Psoas muscle (tissue), 8 donors: Measurements from ENCODE around the gene LZTS2. TPM values are rescaled to one million over a fixed set of nuclear protein-coding genes. Genes with fewer than 3 reads are reported as not detected.

ENCODE experiments used
- ATAC-seq, 4 donors: fragments of 200-7000 bp; cut with Tn5 transposase; one replicate each; pipeline ENCODE4 v1.9.1; 2020; ENCODE audit warnings: moderate library complexity in 3 of 4, mild to moderate bottlenecking in 2 of 4
- DNase-seq, 2 donors: peaks; one replicate each; pipeline ENCODE4 v3.0.0-alpha.2; 2020
- H3K27ac ChIP-seq: fragments of 200-600 bp; one replicate; pipeline ENCODE4 v1.8.0; 2022
- H3K27me3 ChIP-seq, 3 donors: fragments of 200-600 bp in 1 of 3; one replicate each; pipeline versions ENCODE4 v1.6.1 to v1.8.0; 2013 to 2022; ENCODE audit warnings: low read length in 2 of 3, mild to moderate bottlenecking in 2 of 3, moderate library complexity in 1 of 3; ENCODE audit not compliant: insufficient read depth in 3 of 3
- H3K36me3 ChIP-seq, 2 donors: fragments of 200-600 bp in 1 of 2; one replicate each; pipeline versions ENCODE4 v1.6.1 to v1.8.0; 2013 to 2022; ENCODE audit warnings: low read depth in 1 of 2, mild to moderate bottlenecking in 1 of 2, moderate library complexity in 1 of 2; ENCODE audit not compliant: insufficient read depth in 1 of 2
- H3K4me1 ChIP-seq: fragments of 200-600 bp; one replicate; pipeline ENCODE4 v1.8.0; 2022
- H3K4me3 ChIP-seq: fragments of 200-600 bp; one replicate; pipeline ENCODE4 v1.8.0; 2022; ENCODE audit warnings: mild to moderate bottlenecking
- H3K9me3 ChIP-seq: fragments of 200-600 bp; one replicate; pipeline ENCODE4 v1.8.0; 2022
- CTCF ChIP-seq: fragments of 200-600 bp; IDR thresholded peaks from one replicate; pipeline ENCODE4 v1.8.0; 2022; ENCODE audit warnings: antibody characterized with exemption
- WGBS, 3 donors: extraction: QIAGEN DNeasy Blood & Tissue Kit; methylation state at CpG; one replicate each; pipeline versions ENCODE4 v1.1.6 to v1.1.7; 2013; 5-methylcytosine and 5-hydroxymethylcytosine counted together
- intact Hi-C, 2 donors: fragments of 100-400 bp; cut with DNase I; formaldehyde crosslinking; loops; one replicate each; pipeline versions ENCODE4 v1.11.0 to v1.14.2; 2022
- polyA plus RNA-seq, 3 donors: library from polyadenylated mRNA; stranded (reverse); fragments of 200-250 nt; gene quantifications; one replicate each; pipeline ENCODE4 v1.2.3, GENCODE V29; 2013
- total RNA-seq, 4 donors: library from RNA; stranded (reverse); fragmentation: NEBNext Ultra II Directional in 2 of 4; extraction: Animal tissue kit (Norgen Biotek cat#: 25700) in 2 of 4; gene quantifications; one replicate each; pipeline versions ENCODE4 v1.2.1 to v1.2.4, GENCODE V29; 2021 to 2023
- donor health status: healthy with polysubstance abuse.
- donor health status: DM: no; HTN: no; CAD: no; lungs with moderate emphysema.
- donor health status: Bipolar disorder and iron deficiency.
- donor health status: healthy.
- donor health status: DM: yes; HTN: yes; CAD: no.
- donor health status: DM: no; HTN: no; CAD: no.
- donor health status: DM: no; HTN: no; CAD: no.
- donor health status: DM: yes; HTN: yes; CAD: no.

The LZTS2 gene
- total and polyA plus RNA-seq, 7 donors: 19.0 to 66.0 (median 24.6) TPM

DNA sequence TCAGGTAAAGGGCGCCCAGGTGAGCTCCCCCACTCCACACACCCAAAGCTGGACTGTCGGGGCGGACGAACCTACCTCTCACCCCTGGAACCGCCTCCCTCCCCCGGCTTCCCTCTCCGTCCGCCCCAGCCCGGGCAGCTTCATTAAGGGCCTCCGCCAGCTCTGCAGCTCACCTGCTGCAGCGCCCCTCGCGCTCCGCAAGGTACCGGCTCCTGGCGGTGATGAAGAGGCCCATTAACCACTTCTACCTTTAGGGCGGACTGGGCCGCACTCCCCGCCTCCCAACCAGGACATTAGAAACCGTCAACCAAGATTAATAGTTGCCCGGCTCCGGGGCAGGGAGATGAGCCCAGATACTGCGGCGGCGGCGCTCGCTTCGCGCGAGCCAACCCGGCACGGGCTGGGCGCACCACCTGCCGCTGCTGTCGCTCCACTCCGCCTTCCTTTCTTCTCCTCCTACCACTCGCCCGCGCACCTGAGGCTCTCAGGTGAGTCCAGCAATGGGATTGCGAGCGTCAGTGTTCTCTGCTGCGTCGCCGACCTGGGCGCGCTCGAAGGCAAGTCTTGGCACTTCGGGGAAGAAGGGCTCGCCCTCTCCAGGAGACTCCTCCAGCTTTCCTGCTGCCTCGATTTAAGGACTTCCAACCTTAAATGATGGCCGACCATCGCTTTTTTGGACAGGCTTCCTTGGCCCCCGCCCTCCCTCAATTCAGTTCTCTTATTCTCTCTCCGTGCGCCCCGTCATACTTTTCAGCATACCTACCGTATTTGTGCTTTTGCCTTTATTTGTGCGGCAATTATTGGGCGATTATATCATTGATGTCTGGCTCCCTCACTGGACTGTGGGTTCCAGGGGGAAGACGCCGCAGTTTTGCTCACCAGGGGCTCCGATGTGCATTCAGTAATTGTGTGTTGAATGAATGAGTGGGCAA, 48.6 kb downstream of the LZTS2 start:
- intact Hi-C loops: no loop called here
- no peak overlapping the region for H3K27ac ChIP-seq
- ATAC-seq: no peak
- WGBS, 3 donors: 18 to 31% (median 29%) methylated on average over 59 to 62 of the region's 62 CpGs
- no peaks in the 10 kb centered on the region for H3K9me3 ChIP-seq
- no peak overlapping the region for H3K4me3 ChIP-seq
- H3K36me3 ChIP-seq: no peaks in the 10 kb centered on the region
- no peak for DNase-seq
- peaks cover 0 to 49% (median 9%) of the 10 kb centered on the region in 3 donors for H3K27me3 ChIP-seq
- H3K4me1 ChIP-seq: peaks cover 9% of the 10 kb centered on the region
- no peak for TF ChIP-seq CTCF

- peak; percentile 72 for TF ChIP-seq CTCF
- ATAC-seq (peak; percentile 68 to 80 (median 70)), DNase-seq (peak; percentile 72 to 79)
- 14 to 17% (median 16%) methylated on average over 37 to 42 of the region's 42 CpGs for WGBS, 3 donors
- Histone ChIP-seq H3K4me3 (peak overlapping the region; percentile 50), H3K27me3 (peaks cover 0 to 49% (median 9%) of the 10 kb centered on the region in 3 donors), H3K4me1 (peaks cover 9% of the 10 kb centered on the region), H3K36me3 (no peaks in the 10 kb centered on the region), H3K9me3 (no peaks in the 10 kb centered on the region), H3K27ac (no peak overlapping the region)
- intact Hi-C loops: no loop called here
These were observed 50.8 kb downstream of the LZTS2 start for GRCh38 chr10:101050208-101051069.

GRCh38 chr10:101052285-101052684, 52.7 kb downstream of the LZTS2 start:
- whole genome bisulfite sequencing, 3 donors: 46 to 59% (median 54%) methylated on average over 3 of the region's 3 CpGs
- ATAC-seq (peak; percentile 91 to 96 (median 94)), DNase-seq (peak; percentile 46 to 58)
- H3K27ac ChIP-seq: peak overlapping the region; percentile 27
- H3K36me3 ChIP-seq: no peaks in the 10 kb centered on the region
- TF ChIP-seq CTCF: no peak
- no peaks in the 10 kb centered on the region for H3K9me3 ChIP-seq
- no peak overlapping the region for H3K4me3 ChIP-seq
- H3K27me3 ChIP-seq: peaks cover 0 to 37% (median 9%) of the 10 kb centered on the region in 3 donors
- intact Hi-C loops: no loop called here
- peaks cover 9% of the 10 kb centered on the region for H3K4me1 ChIP-seq

DNA sequence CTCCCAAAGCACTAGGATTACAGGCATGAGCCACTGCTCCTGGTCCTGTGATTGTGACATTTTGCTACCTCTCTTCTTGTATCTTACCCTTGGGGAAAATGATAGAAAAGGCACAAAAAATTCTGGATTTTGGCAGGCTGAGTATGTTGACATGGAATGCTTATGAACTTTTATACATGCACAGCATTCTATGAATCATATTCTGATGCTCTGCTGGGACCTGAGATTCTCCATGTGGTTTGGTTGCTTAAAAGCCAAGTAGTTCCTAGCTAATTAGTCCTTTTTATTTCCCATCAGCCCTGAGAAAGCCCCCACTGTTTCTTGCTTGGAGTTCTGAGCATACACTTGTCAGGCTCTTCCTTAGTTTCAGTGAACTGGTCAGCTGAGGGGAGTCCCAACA, 53.9 kb downstream of the LZTS2 start:
- DNase-seq: no peak
- peaks cover 0 to 24% (median 6%) of the 10 kb centered on the region in 3 donors for H3K27me3 ChIP-seq
- no peak overlapping the region for H3K4me3 ChIP-seq
- intact Hi-C loops: no loop called here
- H3K27ac ChIP-seq: no peak overlapping the region
- peaks cover 9% of the 10 kb centered on the region for H3K4me1 ChIP-seq
- no peaks in the 10 kb centered on the region for H3K36me3 ChIP-seq
- H3K9me3 ChIP-seq: no peaks in the 10 kb centered on the region
- TF ChIP-seq CTCF: no peak
- ATAC-seq: no peak
